ELF-1 (cell line): ENCODE measurements around the gene TNS1.

Experiments
- DNase-seq: peaks from one replicate; pipeline ENCODE4 v3.0.0-alpha.2; 2016; ENCODE audit warnings: low read depth, low spot score

The TNS1 gene

GRCh38 chr2:217851191-217852020 lies 151.4 kb downstream of the TNS1 start:
- DNase-seq: no peak

DNA sequence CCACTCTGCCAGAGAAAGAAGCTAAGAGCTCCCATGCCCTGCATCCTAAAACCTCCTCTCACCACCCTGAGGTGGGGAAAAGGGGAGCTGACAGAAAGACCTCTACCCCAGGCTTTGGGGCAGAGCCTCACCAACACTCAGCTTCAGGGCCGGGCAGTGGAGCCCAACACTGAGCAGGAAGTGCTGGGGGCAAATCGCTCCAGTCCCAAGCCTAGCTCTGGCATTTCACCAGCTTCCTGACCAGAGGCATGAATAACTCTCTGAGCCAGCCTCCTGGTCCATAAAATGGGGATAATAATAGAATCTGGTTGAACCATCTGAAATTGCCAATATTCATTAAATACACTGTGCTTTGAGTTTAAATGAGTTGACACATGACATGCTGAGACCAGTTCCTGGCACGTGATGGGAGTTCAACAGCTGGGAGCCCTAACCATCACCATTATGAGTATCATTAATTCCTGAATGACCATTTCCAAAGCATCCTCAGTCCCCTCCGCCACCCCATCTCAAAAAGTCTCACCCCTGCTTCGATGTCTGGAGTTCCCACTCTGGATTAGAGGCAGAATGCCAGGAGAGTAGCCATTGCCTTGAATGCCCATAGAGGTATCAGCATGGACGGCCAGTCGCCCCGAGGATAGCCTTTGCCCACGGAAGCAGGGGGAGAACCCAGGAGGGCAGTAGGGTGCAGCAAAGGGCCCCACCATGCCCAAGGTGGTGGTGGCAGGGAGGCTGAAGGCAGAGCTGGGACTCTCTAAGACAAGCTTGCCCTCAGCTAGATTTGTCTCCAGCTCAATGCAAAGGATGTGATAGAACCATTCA lies 153.4 kb downstream of the TNS1 start:
- DNase-seq: no peak

DNA sequence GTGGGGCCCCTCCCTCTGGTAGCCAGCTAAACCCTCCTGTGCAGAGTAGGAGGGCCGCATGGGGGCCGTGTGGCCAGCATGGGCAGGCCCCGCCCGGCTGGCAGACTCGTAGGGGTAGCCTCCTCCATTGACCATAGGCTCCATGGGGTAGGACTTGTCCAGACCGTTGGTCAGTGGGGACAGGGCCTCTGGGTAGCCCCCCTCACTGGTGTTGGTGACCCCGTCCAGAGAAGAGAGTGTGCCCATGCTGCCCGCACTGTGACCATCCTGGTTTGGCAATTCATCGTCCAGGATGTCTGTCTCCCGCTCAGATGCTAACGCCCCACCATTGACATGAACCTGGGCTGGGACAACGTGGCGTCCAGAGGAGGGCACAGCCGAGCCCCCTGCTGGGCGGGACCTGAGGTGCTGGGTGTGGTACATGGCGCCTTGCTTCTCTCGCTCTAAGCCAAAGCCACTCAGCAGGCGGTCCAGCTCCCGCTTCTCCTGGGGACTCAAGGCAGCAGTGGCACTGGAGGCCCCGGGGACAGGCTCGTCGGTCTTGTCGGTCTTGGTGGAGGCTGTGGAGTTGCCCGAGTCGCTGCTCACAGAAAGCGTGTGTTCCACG lies 154.3 kb downstream of the TNS1 start:
- DNase-seq: no peak

GRCh38 chr2:217847552-217848350 lies 155.0 kb downstream of the TNS1 start:
- DNase-seq: no peak

DNA sequence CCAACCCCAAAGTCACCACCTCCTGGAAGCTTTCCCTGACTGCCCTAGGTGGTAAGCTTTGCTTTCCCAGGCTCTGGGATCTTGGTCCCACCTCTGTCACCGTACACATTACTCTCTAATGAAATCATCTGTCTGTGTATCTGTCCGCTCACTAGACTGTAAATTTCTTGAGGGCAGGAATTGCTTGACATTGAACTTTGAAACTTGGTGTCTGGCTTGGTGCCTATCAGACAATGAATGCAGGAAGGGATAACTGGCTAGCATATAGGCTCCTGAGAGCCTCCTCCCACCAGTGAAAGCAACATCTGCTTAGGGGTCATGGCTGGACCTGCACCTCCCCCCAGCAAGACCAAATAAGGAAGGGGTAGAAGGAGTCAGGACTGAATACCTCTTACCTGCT lies 155.7 kb downstream of the TNS1 start:
- DNase-seq: no peak

DNA sequence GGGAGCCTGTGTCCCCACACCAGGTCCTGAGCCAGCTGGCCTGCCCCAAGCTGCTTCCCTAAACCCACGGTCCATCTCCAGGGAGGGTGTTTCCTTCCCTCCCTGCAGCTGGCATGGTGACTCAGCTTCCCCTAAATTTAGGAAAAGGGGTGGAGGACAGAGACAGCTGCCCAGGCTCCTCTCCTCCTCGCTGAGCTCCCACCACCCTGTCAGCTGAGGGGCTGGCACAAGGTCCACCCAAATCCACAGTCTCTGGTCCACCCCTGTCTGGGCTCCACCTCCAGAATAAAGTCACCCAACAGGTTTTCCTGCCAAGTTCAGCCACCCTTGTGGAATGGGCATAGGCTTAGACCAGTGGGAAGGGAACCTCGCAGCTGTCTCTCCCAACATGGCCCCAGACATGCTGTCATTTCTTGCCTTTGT lies 156.5 kb downstream of the TNS1 start:
- DNase-seq: no peak

DNA sequence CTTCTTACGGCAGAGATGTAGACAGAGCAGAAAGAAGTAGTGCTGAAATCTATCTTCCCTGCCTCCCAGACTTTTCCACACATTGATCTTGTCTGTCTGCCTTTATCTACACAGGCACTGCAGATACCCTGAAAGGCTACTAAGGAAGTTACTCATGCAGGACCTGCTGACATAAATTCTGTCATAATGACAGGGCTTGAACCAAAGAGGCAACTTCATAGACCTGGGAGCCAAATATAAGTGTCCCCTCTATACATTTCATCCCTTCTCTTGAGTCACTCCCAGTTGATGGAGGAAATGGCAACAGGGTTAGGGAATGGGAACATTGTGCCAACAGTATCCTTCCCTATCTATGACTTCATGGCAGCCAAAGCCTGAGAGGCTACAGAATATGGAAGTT lies 157.5 kb downstream of the TNS1 start:
- no peak for DNase-seq

DNA sequence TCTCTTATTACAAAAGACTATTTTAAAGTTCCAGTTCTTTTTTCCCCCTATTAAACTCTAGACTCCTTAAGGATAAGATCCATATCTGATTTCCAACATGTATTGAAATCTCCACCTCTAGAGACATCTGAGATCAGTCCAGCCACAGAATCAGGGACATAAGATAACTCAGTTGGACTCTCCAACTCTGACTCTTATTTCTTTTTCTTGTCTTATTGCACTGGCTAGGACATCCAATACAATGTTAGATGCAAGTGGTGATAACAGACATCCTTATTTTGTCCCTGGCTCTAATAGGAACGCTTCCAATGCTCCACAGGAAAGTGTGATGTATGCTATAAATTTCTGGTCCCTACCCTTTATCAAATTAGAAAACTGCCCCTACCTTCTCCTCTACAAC lies 158.1 kb downstream of the TNS1 start:
- DNase-seq: no peak

GRCh38 chr2:217843324-217843723 lies 159.5 kb downstream of the TNS1 start:
- DNase-seq: peak; percentile 61

DNA sequence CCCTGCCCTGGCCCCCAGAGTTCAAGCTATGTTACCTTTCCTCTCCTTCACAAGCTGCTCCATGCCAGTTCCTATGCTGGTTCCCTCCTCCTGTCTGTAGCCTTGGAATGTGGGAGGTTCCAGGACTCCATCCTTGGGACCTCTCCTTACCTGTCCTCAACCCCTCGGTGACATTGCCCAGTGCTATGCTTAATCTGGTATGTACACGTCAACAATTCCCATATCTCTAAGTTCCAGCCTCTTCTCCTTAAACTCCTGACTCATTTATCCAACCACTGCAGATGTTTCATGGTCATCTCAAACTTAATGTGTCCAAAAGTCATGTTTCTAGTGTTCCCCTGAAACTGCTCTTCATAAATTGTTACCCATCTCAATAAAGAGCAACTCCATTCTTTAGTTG lies 160.8 kb downstream of the TNS1 start:
- no peak for DNase-seq

DNA sequence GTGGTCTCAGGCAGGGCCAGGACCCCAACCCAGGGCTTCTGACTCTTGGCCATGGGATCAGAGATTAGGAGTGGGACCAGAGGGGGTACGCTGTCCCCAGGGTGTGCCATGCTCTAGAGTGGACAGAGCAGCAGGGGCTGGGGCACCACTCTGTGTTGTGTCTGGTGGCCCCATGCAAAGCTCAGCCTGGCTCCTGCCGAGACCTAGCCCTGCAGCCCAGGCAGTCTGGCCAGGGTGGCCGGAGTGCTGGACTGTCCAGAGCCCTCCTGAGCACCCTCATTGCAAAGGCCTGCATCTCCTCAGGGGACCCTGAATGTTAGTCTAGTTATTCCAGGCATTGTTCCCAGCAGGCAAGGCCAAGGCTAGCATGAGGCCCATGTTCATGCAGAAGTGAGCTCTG lies 162.3 kb downstream of the TNS1 start:
- no peak for DNase-seq

DNA sequence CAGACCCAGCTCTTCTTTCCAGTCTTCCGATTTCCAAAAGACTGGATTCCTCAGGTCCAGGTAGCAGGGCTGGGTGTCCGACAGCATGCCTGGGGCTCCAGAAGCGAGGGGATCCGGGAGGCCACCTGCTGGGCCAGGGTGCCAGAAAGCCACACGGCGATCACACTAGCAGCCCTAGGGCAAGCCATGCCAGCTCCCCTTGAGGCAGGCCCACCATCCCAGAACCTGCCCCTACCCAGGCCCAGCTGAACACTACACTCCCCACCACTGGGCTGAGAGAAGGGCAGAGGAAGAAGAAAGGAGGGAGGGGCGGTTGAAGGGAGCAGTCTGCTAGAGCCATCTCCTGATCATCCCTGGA lies 163.1 kb downstream of the TNS1 start:
- DNase-seq: no peak

DNA sequence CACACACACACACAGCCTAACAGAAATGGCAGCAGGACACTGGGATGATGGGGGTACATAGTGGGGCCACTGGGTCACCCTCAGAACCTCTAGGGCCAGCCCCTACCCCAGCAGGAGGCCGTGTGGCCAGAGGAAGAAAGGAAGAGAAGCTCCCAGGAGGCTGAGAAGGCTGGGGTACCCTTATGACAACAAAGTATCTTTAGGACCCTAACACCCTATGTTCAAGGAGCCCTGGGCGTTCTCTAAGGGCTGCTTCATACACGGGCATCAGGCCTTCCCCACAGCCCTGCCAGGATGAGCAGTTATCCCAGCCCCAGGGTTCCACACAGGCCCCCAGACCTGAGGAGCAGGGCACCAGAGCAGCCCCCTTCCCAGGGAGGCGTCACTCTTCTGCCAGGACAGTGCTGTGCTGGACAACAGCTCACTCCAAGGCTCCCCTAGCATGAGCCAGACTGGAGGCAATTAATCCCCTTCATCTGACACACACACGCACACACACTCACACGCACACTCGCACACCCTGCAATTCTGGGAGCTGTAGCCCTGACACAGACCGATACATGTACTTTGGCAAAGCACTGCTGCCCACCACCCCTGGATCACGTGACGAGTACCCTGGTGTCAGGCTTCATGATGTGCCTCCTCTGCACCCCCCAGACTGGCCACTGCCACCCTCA lies 163.6 kb downstream of the TNS1 start:
- no peak for DNase-seq

- no peak for DNase-seq
Measured at GRCh38 chr2:217838409-217838831, 164.4 kb downstream of the TNS1 start.

- no peak for DNase-seq
Measured at GRCh38 chr2:217837530-217837929, 165.3 kb downstream of the TNS1 start.

DNA sequence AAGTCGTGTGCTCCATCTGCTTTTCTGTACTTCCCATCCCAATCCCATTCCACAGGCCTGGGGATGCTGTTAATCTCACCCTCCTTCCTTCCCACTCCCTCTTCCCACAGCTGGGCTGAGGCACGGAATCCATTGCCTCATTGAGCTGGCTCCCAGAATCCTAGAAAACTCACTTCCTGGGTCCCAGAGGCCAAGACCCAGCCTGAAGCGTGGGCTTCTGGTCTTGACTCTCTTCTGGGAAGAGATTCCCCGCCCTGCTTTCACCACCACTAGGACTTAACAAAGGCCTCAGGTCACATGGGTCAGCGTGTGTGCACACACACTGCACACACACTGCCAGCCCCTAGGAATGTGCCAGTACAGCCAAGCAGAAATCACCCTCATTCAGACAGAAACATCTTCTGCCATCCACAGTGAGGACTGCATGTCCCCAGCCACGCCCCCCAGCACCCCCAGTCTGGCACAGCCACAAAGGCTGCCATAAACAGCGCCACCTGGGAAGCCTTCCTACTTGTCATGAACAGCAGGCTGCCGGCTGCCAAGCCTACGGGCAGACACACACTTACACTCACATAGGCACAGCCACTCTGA lies 165.8 kb downstream of the TNS1 start:
- peak; percentile 39 for DNase-seq

- peak; percentile 88 for DNase-seq
Measured at GRCh38 chr2:217835931-217836891, 166.6 kb downstream of the TNS1 start.

- DNase-seq: no peak
Measured at GRCh38 chr2:217834744-217835513, 167.9 kb downstream of the TNS1 start.
